NB4 (cell line): ENCODE measurements around the gene ZNF362.

Source experiments
- DNase-seq: peaks from one replicate; pipeline ENCODE4 v3.0.0; 2010; ENCODE audit warnings: low read depth
- H3K4me3 ChIP-seq: one replicate; pipeline ENCODE4 v1.5.1; 2011; ENCODE audit warnings: mild to moderate bottlenecking, low read depth, low read length, moderate library complexity
- MAX ChIP-seq: IDR thresholded peaks from 2 replicates; pipeline ENCODE4 v1.6.1; 2011; ENCODE audit warnings: low read depth, low read length
- MYC ChIP-seq: IDR thresholded peaks from 2 replicates; pipeline ENCODE4 v1.6.1; 2011; ENCODE audit warnings: low read depth, low read length
- POLR2A ChIP-seq: IDR thresholded peaks from 2 replicates; pipeline ENCODE4 v1.6.1; 2011; ENCODE audit warnings: mild to moderate bottlenecking; ENCODE audit not compliant: insufficient read length; ENCODE audit errors: extremely low read depth
- TF ChIP-seq, protein P1 (sequence below): IDR thresholded peaks from one replicate; pipeline ENCODE4 v1.5.1; 2012; ENCODE audit warnings: low read depth, low read length

The ZNF362 gene

DNA sequence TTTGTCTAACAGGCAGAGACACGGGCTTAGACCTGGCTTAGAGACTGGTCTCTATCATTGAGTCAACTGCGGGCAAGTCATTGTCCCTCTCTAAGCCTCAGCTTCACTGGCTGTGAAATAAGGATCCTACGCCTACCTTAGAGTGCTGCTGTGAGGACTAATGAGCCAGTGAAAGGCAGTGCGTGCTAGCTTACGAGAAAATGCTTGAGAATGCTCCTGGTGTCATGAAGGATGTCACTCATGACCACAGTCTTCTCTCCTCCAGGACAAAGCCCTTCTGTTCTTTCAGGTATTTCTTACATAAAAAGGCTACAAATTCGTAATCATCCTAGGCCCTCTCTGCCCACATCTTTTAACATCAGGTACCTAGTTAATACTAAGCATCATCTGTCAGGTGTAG lies 81.1 kb downstream of the ZNF362 start:
- DNase-seq = no peak
- TF ChIP-seq MAX = no peak
- TF ChIP-seq POLR2A = no peak
- TF ChIP-seq, protein P1, sequence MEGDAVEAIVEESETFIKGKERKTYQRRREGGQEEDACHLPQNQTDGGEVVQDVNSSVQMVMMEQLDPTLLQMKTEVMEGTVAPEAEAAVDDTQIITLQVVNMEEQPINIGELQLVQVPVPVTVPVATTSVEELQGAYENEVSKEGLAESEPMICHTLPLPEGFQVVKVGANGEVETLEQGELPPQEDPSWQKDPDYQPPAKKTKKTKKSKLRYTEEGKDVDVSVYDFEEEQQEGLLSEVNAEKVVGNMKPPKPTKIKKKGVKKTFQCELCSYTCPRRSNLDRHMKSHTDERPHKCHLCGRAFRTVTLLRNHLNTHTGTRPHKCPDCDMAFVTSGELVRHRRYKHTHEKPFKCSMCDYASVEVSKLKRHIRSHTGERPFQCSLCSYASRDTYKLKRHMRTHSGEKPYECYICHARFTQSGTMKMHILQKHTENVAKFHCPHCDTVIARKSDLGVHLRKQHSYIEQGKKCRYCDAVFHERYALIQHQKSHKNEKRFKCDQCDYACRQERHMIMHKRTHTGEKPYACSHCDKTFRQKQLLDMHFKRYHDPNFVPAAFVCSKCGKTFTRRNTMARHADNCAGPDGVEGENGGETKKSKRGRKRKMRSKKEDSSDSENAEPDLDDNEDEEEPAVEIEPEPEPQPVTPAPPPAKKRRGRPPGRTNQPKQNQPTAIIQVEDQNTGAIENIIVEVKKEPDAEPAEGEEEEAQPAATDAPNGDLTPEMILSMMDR = no peak
- no peak for TF ChIP-seq MYC
- no peak overlapping the region for H3K4me3 ChIP-seq

GRCh38 chr1:33338048-33338439 lies 81.8 kb downstream of the ZNF362 start:
- no peak for DNase-seq
- no peak for TF ChIP-seq MAX
- TF ChIP-seq POLR2A = no peak
- TF ChIP-seq MYC = no peak
- TF ChIP-seq, protein P1 = no peak
- no peak overlapping the region for H3K4me3 ChIP-seq

DNA sequence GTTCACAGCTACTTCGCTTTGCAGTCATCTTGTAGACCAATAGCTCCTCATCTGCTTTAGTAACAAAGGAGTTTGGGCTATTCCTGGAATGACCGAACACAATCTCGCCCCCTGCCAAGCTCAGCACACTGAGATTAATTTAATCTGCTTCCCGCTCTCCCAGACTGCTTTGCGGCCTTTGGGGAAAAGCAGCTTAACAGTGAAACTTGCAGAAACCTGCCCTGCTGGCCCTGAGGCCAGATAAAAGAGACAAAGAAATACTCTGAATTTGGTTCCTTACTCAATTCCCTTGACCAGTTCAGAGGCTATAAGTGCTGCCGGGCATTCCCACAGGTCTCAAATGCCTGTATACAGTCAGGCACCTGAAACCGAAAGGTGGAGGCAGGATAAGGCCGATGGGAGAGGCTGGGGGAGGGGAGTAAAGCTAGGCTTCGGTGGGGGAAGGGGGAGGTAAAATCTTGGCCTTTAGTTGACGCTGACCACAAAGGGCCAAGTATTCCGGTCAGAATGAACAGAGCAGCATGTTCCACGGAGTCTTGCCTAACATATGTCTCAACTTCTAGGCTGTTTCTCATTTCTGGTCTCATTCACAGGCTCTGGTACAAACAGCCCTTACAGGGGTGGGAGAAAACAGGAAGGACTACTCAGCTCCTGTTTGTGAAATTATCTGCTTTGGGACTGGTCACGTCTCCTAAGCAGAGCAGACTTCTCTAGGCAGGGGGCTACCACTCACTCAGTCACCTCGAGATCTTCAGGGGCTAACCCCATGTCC lies 82.3 kb downstream of the ZNF362 start:
- DNase-seq = peak; percentile 91
- TF ChIP-seq MAX (peak; percentile 79), MYC (peak; percentile 83)
- TF ChIP-seq, protein P1 = no peak
- no peak overlapping the region for H3K4me3 ChIP-seq

DNA sequence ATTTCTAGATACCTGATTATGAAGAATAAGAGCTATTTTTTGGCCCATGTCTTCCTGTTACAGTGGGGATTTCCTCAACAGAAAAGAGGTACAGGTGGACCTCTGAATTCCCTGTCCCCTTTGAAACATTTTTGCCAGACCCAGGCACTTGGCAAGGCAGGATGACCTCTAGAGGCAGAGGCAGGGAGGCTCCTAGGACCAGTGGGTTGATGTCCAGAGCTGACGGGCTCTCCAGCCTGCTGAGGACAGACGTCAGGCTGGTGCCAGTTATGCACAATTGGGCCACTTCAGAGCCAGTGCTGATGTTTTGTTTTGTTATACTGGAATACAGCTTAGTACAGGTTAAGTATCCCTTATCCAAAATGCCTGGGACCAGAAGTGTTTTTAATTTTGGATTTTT lies 83.1 kb downstream of the ZNF362 start:
- no peak for DNase-seq
- no peak overlapping the region for H3K4me3 ChIP-seq
- no peak for TF ChIP-seq POLR2A
- TF ChIP-seq, protein P1 = no peak
- TF ChIP-seq MYC = no peak
- no peak for TF ChIP-seq MAX

GRCh38 chr1:33341190-33341589 lies 84.9 kb downstream of the ZNF362 start:
- no peak overlapping the region for H3K4me3 ChIP-seq
- DNase-seq = no peak
- TF ChIP-seq POLR2A = no peak
- no peak for TF ChIP-seq MYC
- TF ChIP-seq, protein P1 = no peak
- no peak for TF ChIP-seq MAX
